ENCODE measurements around the gene CALHM5. TPM values are rescaled to one million over a fixed set of nuclear protein-coding genes. Genes with fewer than 3 reads are reported as not detected.
A peak's percentile ranks its signal among the peaks of the same experiment; 100 is the strongest.

Gene CALHM5
- total and polyA plus RNA-seq, 9 of the 15 experiments (the other 6 are each of a cell fraction or from before 2014, with no cell fraction given) = under 0.01 to 0.05 (median 0.02) TPM; not detected in 2

DNA sequence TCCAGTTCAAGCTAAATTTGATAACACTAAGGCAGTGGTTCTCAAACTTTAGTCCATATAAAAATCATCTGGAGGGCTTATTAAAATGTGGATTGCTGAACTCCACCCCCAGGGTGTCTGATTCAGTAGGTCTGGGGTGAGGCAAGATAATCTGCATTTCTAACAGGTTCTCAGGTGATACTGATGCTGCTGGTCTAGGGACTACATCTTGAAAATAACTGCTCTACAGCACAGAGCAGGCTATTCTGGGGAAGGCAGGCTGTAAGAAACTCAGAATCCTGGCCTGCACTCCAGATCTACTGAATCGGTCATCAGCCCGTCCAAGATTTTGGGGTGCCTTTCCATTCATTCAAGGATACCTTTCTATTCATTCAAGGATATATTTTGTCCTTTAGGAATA, 11.5 kb downstream of the CALHM5 start:
- peaks cover 0 to 2% of the 10 kb centered on the region in 2 experiments; a peak in 1 of 5 replicates for H3K4me1 ChIP-seq (replicated peaks in 1 of 2; ENCODE audit: control insufficient read depth in 2 of 2, insufficient read depth in 2 of 2, low read length in 2 of 2)
- H2AFZ ChIP-seq (ENCODE audit: low read depth, low read length) = peak overlapping the region; percentile 33; the same call in 1 of the 2 replicates
- H3K9me3 ChIP-seq (replicated peaks; ENCODE audit: control insufficient read depth, insufficient read depth, low read depth, low read length) = no peaks in the 10 kb centered on the region
- 11% methylated on average over 2 of the region's 2 CpGs for WGBS (ENCODE audit: insufficient coverage, low coverage, missing lambda C conversion rate)
- TF ChIP-seq GATA2 (CRISPR knock-in tag; IDR thresholded peaks at IDR 0.05) (no peak), CBX3 (IDR thresholded peaks at IDR 0.05; ENCODE audit: borderline replicate concordance in 1 of 2, low read length in 2 of 2) (no peak), RBFOX2 (IDR thresholded peaks at IDR 0.05; ENCODE audit: low read depth, low read length) (no peak), PTBP1 (IDR thresholded peaks at IDR 0.05; ENCODE audit: low read depth, low read length) (no peak), PHTF2 (CRISPR knock-in tag; IDR thresholded peaks at IDR 0.05) (no peak), SOX6 (IDR thresholded peaks at IDR 0.05) (no peak), NFYB (IDR thresholded peaks at IDR 0.05; ENCODE audit: extremely low read depth, insufficient read length) (no peak), FOXJ2 (tag; IDR thresholded peaks at IDR 0.05) (no peak)
- TF ChIP-seq, protein P1, sequence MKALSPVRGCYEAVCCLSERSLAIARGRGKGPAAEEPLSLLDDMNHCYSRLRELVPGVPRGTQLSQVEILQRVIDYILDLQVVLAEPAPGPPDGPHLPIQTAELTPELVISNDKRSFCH (CRISPR knock-in tag; IDR thresholded peaks at IDR 0.05) = no peak
- TF ChIP-seq, protein P1 (tag; IDR thresholded peaks at IDR 0.05) = no peak
- TF ChIP-seq, protein P2, sequence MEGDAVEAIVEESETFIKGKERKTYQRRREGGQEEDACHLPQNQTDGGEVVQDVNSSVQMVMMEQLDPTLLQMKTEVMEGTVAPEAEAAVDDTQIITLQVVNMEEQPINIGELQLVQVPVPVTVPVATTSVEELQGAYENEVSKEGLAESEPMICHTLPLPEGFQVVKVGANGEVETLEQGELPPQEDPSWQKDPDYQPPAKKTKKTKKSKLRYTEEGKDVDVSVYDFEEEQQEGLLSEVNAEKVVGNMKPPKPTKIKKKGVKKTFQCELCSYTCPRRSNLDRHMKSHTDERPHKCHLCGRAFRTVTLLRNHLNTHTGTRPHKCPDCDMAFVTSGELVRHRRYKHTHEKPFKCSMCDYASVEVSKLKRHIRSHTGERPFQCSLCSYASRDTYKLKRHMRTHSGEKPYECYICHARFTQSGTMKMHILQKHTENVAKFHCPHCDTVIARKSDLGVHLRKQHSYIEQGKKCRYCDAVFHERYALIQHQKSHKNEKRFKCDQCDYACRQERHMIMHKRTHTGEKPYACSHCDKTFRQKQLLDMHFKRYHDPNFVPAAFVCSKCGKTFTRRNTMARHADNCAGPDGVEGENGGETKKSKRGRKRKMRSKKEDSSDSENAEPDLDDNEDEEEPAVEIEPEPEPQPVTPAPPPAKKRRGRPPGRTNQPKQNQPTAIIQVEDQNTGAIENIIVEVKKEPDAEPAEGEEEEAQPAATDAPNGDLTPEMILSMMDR (IDR thresholded peaks at IDR 0.05 in 2 of 3, conservative IDR thresholded peaks at IDR 0.05 in 1 of 3; ENCODE audit: insufficient read depth in 2 of 3, low read depth in 1 of 3, low read length in 3 of 3) = no peak
- TF ChIP-seq, protein P3, sequence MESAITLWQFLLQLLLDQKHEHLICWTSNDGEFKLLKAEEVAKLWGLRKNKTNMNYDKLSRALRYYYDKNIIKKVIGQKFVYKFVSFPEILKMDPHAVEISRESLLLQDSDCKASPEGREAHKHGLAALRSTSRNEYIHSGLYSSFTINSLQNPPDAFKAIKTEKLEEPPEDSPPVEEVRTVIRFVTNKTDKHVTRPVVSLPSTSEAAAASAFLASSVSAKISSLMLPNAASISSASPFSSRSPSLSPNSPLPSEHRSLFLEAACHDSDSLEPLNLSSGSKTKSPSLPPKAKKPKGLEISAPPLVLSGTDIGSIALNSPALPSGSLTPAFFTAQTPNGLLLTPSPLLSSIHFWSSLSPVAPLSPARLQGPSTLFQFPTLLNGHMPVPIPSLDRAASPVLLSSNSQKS (CRISPR knock-in tag; IDR thresholded peaks at IDR 0.05) = no peak
- no peak overlapping the region for H3K4me2 ChIP-seq (ENCODE audit: insufficient read depth, low read length)
- H3K27me3 ChIP-seq (ENCODE audit: control insufficient read depth in 2 of 2, insufficient read depth in 2 of 2, low read length in 2 of 2) = no peaks in the 10 kb centered on the region
- ATAC-seq (peak; percentile 65), DNase-seq (ENCODE audit: extremely low read depth in 1 of 4, low spot score in 3 of 4) (no peak), FAIRE-seq (no peak)
- POLR2A ChIA-PET = interaction anchor here (1.0 to 1.4 kb wide), 3 partner anchors 8 to 11 kb away, joined by 3 to 6 read pairs (median 4); partner anchors contain the start of gene CALHM5
- H3K36me3 ChIP-seq (ENCODE audit: control insufficient read depth, insufficient read depth, low read length) = no peaks in the 10 kb centered on the region
- H3K27ac ChIP-seq (ENCODE audit: extremely low read depth, low read depth, low read length) = no peak overlapping the region
- H3K4me3 ChIP-seq = no peak overlapping the region
- no peak overlapping the region for H3K9ac ChIP-seq (ENCODE audit: insufficient read depth in 1 of 2, low read depth in 2 of 2, low read length in 2 of 2)
- in situ Hi-C loops (cut with MboI) = no loop called here
- no peaks in the 10 kb centered on the region for H3K9me1 ChIP-seq (ENCODE audit: control insufficient read depth, insufficient read depth, low read length)
- no TSS peak for BruUV-seq (replicated peaks)
- H3K79me2 ChIP-seq (ENCODE audit: control insufficient read depth, insufficient read depth, low read length) = no peaks in the 10 kb centered on the region
- CTCF ChIA-PET (ENCODE audit: low intra/inter-chr PET ratio) = no interaction called here
- intact Hi-C loops (cut with micrococcal nuclease) = no loop called here
- H4K20me1 ChIP-seq (replicated peaks; ENCODE audit: control insufficient read depth, insufficient read depth, low read length) = no peaks in the 10 kb centered on the region
